Neural progenitor cell (in vitro differentiated cells): Measurements from ENCODE around the gene ATXN8OS.

Experiments used
- EZH2phosphoT487 ChIP-seq: fragments of 200-600 bp; sonication (generic); IDR thresholded peaks from 2 replicates; pipeline ENCODE4 v1.6.1; 2017; ENCODE audit warnings: antibody characterized with exemption
- TF ChIP-seq, protein P1 (sequence below): fragments of 200-600 bp; sonication (generic); IDR thresholded peaks from 2 replicates; pipeline ENCODE4 v1.5.1; 2017; ENCODE audit warnings: antibody characterized with exemption, mild to moderate bottlenecking

DNA sequence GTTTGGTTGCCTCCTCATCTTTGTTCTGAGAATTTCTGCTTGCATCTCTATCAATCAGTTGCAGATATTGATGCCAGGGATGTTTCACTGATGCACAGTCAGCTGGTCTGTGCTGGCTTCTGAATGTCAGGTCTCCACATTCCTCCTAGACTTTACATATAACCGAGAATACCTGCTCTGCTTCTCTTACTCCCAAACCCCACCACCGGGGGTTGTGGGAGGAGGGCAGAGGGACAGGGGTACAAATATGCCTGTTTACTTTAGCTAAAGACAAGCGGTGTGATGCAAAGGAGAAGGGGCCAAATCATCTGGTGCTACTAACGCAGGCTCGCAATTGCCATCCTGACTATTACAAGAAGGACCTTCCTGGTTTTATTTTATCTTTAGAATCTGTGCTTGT is 18.1 kb downstream of the ATXN8OS start:
- TF ChIP-seq, protein P1, sequence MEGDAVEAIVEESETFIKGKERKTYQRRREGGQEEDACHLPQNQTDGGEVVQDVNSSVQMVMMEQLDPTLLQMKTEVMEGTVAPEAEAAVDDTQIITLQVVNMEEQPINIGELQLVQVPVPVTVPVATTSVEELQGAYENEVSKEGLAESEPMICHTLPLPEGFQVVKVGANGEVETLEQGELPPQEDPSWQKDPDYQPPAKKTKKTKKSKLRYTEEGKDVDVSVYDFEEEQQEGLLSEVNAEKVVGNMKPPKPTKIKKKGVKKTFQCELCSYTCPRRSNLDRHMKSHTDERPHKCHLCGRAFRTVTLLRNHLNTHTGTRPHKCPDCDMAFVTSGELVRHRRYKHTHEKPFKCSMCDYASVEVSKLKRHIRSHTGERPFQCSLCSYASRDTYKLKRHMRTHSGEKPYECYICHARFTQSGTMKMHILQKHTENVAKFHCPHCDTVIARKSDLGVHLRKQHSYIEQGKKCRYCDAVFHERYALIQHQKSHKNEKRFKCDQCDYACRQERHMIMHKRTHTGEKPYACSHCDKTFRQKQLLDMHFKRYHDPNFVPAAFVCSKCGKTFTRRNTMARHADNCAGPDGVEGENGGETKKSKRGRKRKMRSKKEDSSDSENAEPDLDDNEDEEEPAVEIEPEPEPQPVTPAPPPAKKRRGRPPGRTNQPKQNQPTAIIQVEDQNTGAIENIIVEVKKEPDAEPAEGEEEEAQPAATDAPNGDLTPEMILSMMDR = no peak
- TF ChIP-seq EZH2phosphoT487 = no peak
